GM21526 (cell line): ENCODE results near the gene NUCB1.

Source experiments
- ATAC-seq: cut with Tn5 transposase; IDR thresholded peaks from one replicate; pipeline ENCODE4 v1.9.1; 2021; ENCODE audit warnings: moderate library complexity; ENCODE audit not compliant: unreplicated experiment, low FRiP score

NUCB1 gene

GRCh38 chr19:48970923-48971395, 70.8 kb downstream of the NUCB1 start:
- no peak for ATAC-seq
